Neural progenitor cell (in vitro differentiated cells): ENCODE data around the gene NTF3. TPM values are rescaled to one million over a fixed set of nuclear protein-coding genes. Genes with fewer than 3 reads are reported as not detected.

Experiments used
- DNase-seq: peaks from one replicate; pipeline ENCODE4 v3.0.0-alpha.2; 2016; ENCODE audit warnings: low spot score
- H2AFZ ChIP-seq: fragments of 200-600 bp; sonication (generic); replicated peaks from 2 replicates; pipeline ENCODE4 v1.6.1; 2016; ENCODE audit warnings: antibody characterized with exemption
- H3F3A ChIP-seq: fragments of 200-600 bp; sonication (generic); 2 replicates; pipeline ENCODE4 v1.6.1; 2016; ENCODE audit warnings: antibody characterized with exemption, low read depth
- H3K27ac ChIP-seq: fragments of 200-600 bp; sonication (generic); 2 replicates; pipeline ENCODE4 v1.5.1; 2016; ENCODE audit warnings: mild to moderate bottlenecking
- H3K27me3 ChIP-seq: fragments of 200-600 bp; sonication (generic); 2 replicates; pipeline ENCODE4 v1.6.1; 2016; ENCODE audit warnings: mild to moderate bottlenecking, moderate library complexity
- H3K36me3 ChIP-seq: fragments of 200-600 bp; sonication (generic); 2 replicates; pipeline ENCODE4 v1.5.1; 2016
- H3K4me1 ChIP-seq: fragments of 200-600 bp; sonication (generic); 2 replicates; pipeline ENCODE4 v1.6.1; 2016; ENCODE audit warnings: mixed run types
- H3K4me2 ChIP-seq: fragments of 200-600 bp; sonication (generic); 2 replicates; pipeline ENCODE4 v1.6.1; 2016
- H3K4me3 ChIP-seq: fragments of 200-600 bp; sonication (generic); 2 replicates; pipeline ENCODE4 v1.5.1; 2016
- H3K79me2 ChIP-seq: fragments of 200-600 bp; sonication (generic); 2 replicates; pipeline ENCODE4 v1.6.1; 2016; ENCODE audit warnings: low read depth
- H3K9ac ChIP-seq: fragments of 200-600 bp; sonication (generic); 2 replicates; pipeline ENCODE4 v1.6.1; 2016
- H3K9me3 ChIP-seq: fragments of 200-600 bp; sonication (generic); 2 replicates; pipeline ENCODE4 v1.5.1; 2016; ENCODE audit warnings: low read depth
- H4K20me1 ChIP-seq: fragments of 200-600 bp; sonication (generic); 2 replicates; pipeline ENCODE4 v1.6.1; 2016; ENCODE audit warnings: low read depth
- H3K27ac Mint-ChIP-seq: 3 replicates; pipeline ENCODE4 v1.8.0; 2021; ENCODE audit warnings: mixed read lengths
- H3K27me3 Mint-ChIP-seq: 2 replicates; pipeline ENCODE4 v1.8.0; 2022; ENCODE audit warnings: low read depth, mild to moderate bottlenecking, inconsistent platforms, moderate library complexity, mixed read lengths; ENCODE audit not compliant: insufficient read depth
- H3K36me3 Mint-ChIP-seq: 3 replicates; pipeline ENCODE4 v1.8.0; 2021; ENCODE audit warnings: mixed read lengths
- H3K4me1 Mint-ChIP-seq: 3 replicates; pipeline ENCODE4 v1.8.0; 2021; ENCODE audit warnings: mixed read lengths
- H3K4me3 Mint-ChIP-seq: 3 replicates; pipeline ENCODE4 v1.8.0; 2021; ENCODE audit warnings: mild to moderate bottlenecking, moderate library complexity, mixed read lengths
- H3K9me3 Mint-ChIP-seq: 3 replicates; pipeline ENCODE4 v1.8.0; 2020; ENCODE audit warnings: mixed read lengths
- EZH2 ChIP-seq: fragments of 200-600 bp; sonication (generic); IDR thresholded peaks from 2 replicates; pipeline ENCODE4 v1.6.1; 2017; ENCODE audit warnings: antibody characterized with exemption, mild to moderate bottlenecking, moderate library complexity
- EZH2phosphoT487 ChIP-seq: fragments of 200-600 bp; sonication (generic); IDR thresholded peaks from 2 replicates; pipeline ENCODE4 v1.6.1; 2017; ENCODE audit warnings: antibody characterized with exemption
- total RNA-seq: library from RNA; depleted of rRNA; stranded (reverse); fragments of >200 nt; gene quantifications from 2 replicates; pipeline ENCODE4 v1.2.3, GENCODE V29; 2015; ENCODE audit warnings: low replicate concordance
- TF ChIP-seq, protein P1 (sequence below): fragments of 200-600 bp; sonication (generic); IDR thresholded peaks from 2 replicates; pipeline ENCODE4 v1.5.1; 2017; ENCODE audit warnings: antibody characterized with exemption, mild to moderate bottlenecking

The NTF3 gene
- total RNA-seq, 1 donor from 2014 or later: 6.7 TPM

DNA sequence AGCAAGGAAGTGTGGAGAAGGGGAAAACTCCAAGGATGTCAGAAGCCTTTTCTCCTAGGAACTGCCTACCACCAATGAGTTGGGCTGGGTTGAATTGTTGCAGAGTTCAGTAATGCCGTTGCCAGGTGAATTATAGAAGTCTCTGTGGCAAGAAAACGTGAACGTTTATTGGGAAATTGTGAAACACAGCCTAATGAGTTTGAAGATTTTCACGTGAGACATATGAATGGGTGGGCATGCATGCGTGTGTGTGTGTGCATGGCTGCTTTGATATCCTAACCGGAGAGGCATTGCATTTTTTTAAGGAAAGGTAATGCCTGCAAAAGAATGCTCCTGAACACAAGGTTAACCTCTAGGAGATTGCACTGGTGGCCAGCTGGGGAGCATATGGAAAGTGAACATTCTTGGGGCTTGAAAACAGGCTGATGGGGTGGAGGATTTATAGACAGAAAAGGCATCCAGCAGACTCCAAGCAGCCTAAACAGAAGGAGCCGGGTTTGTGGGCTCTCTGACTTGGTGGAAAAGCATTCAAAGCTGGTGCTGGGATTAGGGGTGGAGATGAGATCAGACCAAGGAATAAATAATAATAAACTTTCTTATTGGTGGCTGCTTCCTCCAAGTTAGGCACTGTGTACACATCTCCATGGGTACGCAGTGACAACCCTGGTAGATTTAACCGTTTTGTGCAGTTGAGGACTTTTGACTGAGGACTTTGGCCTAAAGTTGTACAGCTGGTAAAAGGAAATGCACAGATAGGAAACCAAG lies 67.8 kb downstream of the NTF3 start:
- H3K4me1 ChIP-seq: peaks cover 8% of the 10 kb centered on the region
- H4K20me1 ChIP-seq: peaks cover 10% of the 10 kb centered on the region
- TF ChIP-seq EZH2phosphoT487 (no peak), EZH2 (no peak)
- TF ChIP-seq, protein P1, sequence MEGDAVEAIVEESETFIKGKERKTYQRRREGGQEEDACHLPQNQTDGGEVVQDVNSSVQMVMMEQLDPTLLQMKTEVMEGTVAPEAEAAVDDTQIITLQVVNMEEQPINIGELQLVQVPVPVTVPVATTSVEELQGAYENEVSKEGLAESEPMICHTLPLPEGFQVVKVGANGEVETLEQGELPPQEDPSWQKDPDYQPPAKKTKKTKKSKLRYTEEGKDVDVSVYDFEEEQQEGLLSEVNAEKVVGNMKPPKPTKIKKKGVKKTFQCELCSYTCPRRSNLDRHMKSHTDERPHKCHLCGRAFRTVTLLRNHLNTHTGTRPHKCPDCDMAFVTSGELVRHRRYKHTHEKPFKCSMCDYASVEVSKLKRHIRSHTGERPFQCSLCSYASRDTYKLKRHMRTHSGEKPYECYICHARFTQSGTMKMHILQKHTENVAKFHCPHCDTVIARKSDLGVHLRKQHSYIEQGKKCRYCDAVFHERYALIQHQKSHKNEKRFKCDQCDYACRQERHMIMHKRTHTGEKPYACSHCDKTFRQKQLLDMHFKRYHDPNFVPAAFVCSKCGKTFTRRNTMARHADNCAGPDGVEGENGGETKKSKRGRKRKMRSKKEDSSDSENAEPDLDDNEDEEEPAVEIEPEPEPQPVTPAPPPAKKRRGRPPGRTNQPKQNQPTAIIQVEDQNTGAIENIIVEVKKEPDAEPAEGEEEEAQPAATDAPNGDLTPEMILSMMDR: no peak
- H3K4me1 Mint-ChIP-seq: peaks cover 3% of the 10 kb centered on the region
- no peaks in the 10 kb centered on the region for H3F3A ChIP-seq
- H3K27ac Mint-ChIP-seq: no peak overlapping the region
- no peak for DNase-seq
- no peak overlapping the region for H3K9ac ChIP-seq
- no peaks in the 10 kb centered on the region for H3K27me3 ChIP-seq
- no peaks in the 10 kb centered on the region for H3K36me3 ChIP-seq
- H3K4me3 Mint-ChIP-seq: no peak overlapping the region
- no peak overlapping the region for H3K4me2 ChIP-seq
- no peaks in the 10 kb centered on the region for H3K9me3 Mint-ChIP-seq
- H3K79me2 ChIP-seq: no peaks in the 10 kb centered on the region
- no peak overlapping the region for H2AFZ ChIP-seq
- no peak overlapping the region for H3K27ac ChIP-seq
- H3K36me3 Mint-ChIP-seq: no peaks in the 10 kb centered on the region
- H3K4me3 ChIP-seq: no peak overlapping the region
- no peaks in the 10 kb centered on the region for H3K9me3 ChIP-seq
- H3K27me3 Mint-ChIP-seq: peaks cover 3% of the 10 kb centered on the region

GRCh38 chr12:5500331-5500659 lies 68.4 kb downstream of the NTF3 start:
- no peaks in the 10 kb centered on the region for H3K36me3 Mint-ChIP-seq
- H3K4me1 Mint-ChIP-seq: peaks cover 3% of the 10 kb centered on the region
- peaks cover 10% of the 10 kb centered on the region for H4K20me1 ChIP-seq
- no peaks in the 10 kb centered on the region for H3K79me2 ChIP-seq
- H3F3A ChIP-seq: no peaks in the 10 kb centered on the region
- H3K27me3 ChIP-seq: no peaks in the 10 kb centered on the region
- H3K4me3 ChIP-seq: no peak overlapping the region
- TF ChIP-seq, protein P1: no peak
- no peak for TF ChIP-seq EZH2phosphoT487
- no peak for TF ChIP-seq EZH2
- H2AFZ ChIP-seq: no peak overlapping the region
- H3K9ac ChIP-seq: no peak overlapping the region
- no peak for DNase-seq
- no peak overlapping the region for H3K4me2 ChIP-seq
- no peaks in the 10 kb centered on the region for H3K36me3 ChIP-seq
- H3K27ac Mint-ChIP-seq: no peak overlapping the region
- no peaks in the 10 kb centered on the region for H3K9me3 Mint-ChIP-seq
- no peaks in the 10 kb centered on the region for H3K9me3 ChIP-seq
- H3K4me1 ChIP-seq: peaks cover 8% of the 10 kb centered on the region
- no peak overlapping the region for H3K4me3 Mint-ChIP-seq
- no peak overlapping the region for H3K27ac ChIP-seq
- H3K27me3 Mint-ChIP-seq: peaks cover 3% of the 10 kb centered on the region

DNA sequence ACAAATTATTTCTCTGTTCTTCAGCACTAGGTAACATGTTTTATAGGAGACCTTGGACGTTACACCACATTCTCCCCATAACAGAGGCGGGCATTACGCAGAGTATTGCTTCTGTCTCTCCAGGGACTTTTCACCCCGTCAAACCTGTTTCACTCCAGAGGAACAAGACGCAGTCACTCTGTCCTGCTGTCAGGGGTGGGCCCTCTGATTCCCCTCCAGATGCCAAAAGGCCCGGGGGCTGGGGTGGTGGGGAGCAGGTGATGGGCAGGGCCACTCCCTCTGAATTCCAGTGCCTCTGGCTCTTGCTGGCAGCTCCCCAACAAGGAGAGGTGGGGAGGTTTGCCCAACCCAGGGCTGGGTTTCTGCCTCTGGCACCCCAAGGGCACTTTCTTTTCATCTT lies 71.9 kb downstream of the NTF3 start:
- H4K20me1 ChIP-seq: no peaks in the 10 kb centered on the region
- H3K27ac Mint-ChIP-seq: no peak overlapping the region
- H3K36me3 ChIP-seq: no peaks in the 10 kb centered on the region
- no peaks in the 10 kb centered on the region for H3K27me3 ChIP-seq
- H3K4me1 Mint-ChIP-seq: peaks cover 9% of the 10 kb centered on the region
- H3K9ac ChIP-seq: no peak overlapping the region
- H3K4me3 Mint-ChIP-seq: no peak overlapping the region
- H3K4me2 ChIP-seq: no peak overlapping the region
- no peaks in the 10 kb centered on the region for H3K9me3 ChIP-seq
- H3K9me3 Mint-ChIP-seq: no peaks in the 10 kb centered on the region
- no peaks in the 10 kb centered on the region for H3K36me3 Mint-ChIP-seq
- H3K79me2 ChIP-seq: no peaks in the 10 kb centered on the region
- H3K27me3 Mint-ChIP-seq: peaks cover 8% of the 10 kb centered on the region
- H2AFZ ChIP-seq: no peak overlapping the region
- no peaks in the 10 kb centered on the region for H3K4me1 ChIP-seq
- no peaks in the 10 kb centered on the region for H3F3A ChIP-seq
- no peak overlapping the region for H3K4me3 ChIP-seq
- TF ChIP-seq, protein P1: no peak
- TF ChIP-seq EZH2phosphoT487: no peak
- no peak for TF ChIP-seq EZH2
- H3K27ac ChIP-seq: no peak overlapping the region
- no peak for DNase-seq
